Caco-2 (cell line): Measurements from ENCODE around the gene SPG21. TPM values are rescaled to one million over a fixed set of nuclear protein-coding genes. Genes with fewer than 3 reads are reported as not detected.

ENCODE experiments used
- BruUV-seq: library from RNA; stranded (reverse); fragments of 400-500 nt; replicated peaks from 2 replicates; lab custom pipeline; 2021; lab: Mats Ljungman, UMichigan
- CTCF ChIA-PET: fragments of 300-600 bp; sonication (Branson Sonifier 250); formaldehyde crosslinking; loops from one replicate; lab custom pipeline; 2022; ENCODE audit warnings: antibody characterized with exemption; lab: Charles Lee
- POLR2A ChIA-PET: fragments of 300-600 bp; sonication (Branson Sonifier 250); formaldehyde crosslinking; loops from one replicate; lab custom pipeline; 2022; ENCODE audit warnings: antibody characterized with exemption; lab: Charles Lee
- DNase-seq, 2 experiments: peaks; one replicate each; pipeline versions ENCODE4 v3.0.0 to v3.0.0-alpha.2; 2020 to 2022
- H3K27me3 ChIP-seq: replicated peaks from 2 replicates; pipeline ENCODE4 v1.6.0; 2011; ENCODE audit warnings: low read length; ENCODE audit not compliant: control insufficient read depth, insufficient read depth
- H3K36me3 ChIP-seq: 2 replicates; pipeline ENCODE4 v1.5.1; 2011; ENCODE audit warnings: low read length; ENCODE audit not compliant: control insufficient read depth, insufficient read depth
- H3K4me1 ChIP-seq: fragments of 250-450 bp; sonication (Bioruptor Pico); 2 replicates; pipeline ENCODE4 v1.5.1; 2020; ENCODE audit warnings: mild to moderate bottlenecking
- H3K4me3 ChIP-seq: 2 replicates; pipeline ENCODE4 v1.5.1; 2011; ENCODE audit warnings: low read depth, mild to moderate bottlenecking, control low read depth, low read length
- H3K9me3 ChIP-seq: fragments of 250-450 bp; sonication (Bioruptor Pico); 2 replicates; pipeline ENCODE4 v1.5.1; 2020; ENCODE audit warnings: mild to moderate bottlenecking, moderate library complexity
- H3K27ac Mint-ChIP-seq: one replicate; pipeline ENCODE4 v1.8.0; 2022; ENCODE audit warnings: mixed read lengths; ENCODE audit not compliant: unreplicated experiment
- H3K27me3 Mint-ChIP-seq: one replicate; pipeline ENCODE4 v1.8.0; 2022; ENCODE audit warnings: mixed read lengths; ENCODE audit not compliant: insufficient read depth, unreplicated experiment
- H3K36me3 Mint-ChIP-seq: one replicate; pipeline ENCODE4 v1.8.0; 2022; ENCODE audit warnings: mild to moderate bottlenecking, mixed read lengths; ENCODE audit not compliant: insufficient read depth, unreplicated experiment
- H3K4me1 Mint-ChIP-seq: one replicate; pipeline ENCODE4 v1.8.0; 2022; ENCODE audit warnings: low read depth, mixed read lengths; ENCODE audit not compliant: unreplicated experiment
- H3K4me3 Mint-ChIP-seq: one replicate; pipeline ENCODE4 v1.8.0; 2022; ENCODE audit warnings: mild to moderate bottlenecking, moderate library complexity, mixed read lengths; ENCODE audit not compliant: unreplicated experiment
- H3K9me3 Mint-ChIP-seq: one replicate; pipeline ENCODE4 v1.8.0; 2022; ENCODE audit warnings: mixed read lengths; ENCODE audit not compliant: unreplicated experiment
- CTCF ChIP-seq, 2 experiments: fragments of 200-600 bp in 1 of 2; IDR thresholded peaks; 1 replicate in 1 of 2; 2 replicates in 1 of 2; pipeline versions ENCODE4 v1.5.1 to v1.8.0; 2011 to 2022; ENCODE audit warnings: antibody characterized with exemption in 1 of 2, control low read depth in 1 of 2, inconsistent platforms in 1 of 2, low read depth in 1 of 2, low read length in 1 of 2, mild to moderate bottlenecking in 1 of 2, moderate library complexity in 1 of 2; ENCODE audit not compliant: insufficient read depth in 1 of 2, severe bottlenecking in 1 of 2, unreplicated experiment in 1 of 2
- intact Hi-C: fragments of 100-400 bp; cut with micrococcal nuclease; formaldehyde crosslinking; loops from one replicate; pipeline ENCODE4 v1.10.0; 2022; ENCODE audit not compliant: unreplicated experiment
- total RNA-seq: library from RNA; stranded (reverse); gene quantifications from 2 replicates; pipeline ENCODE4 v1.2.3, GENCODE V29; 2022

The SPG21 gene
- total RNA-seq, 1 experiment from 2014 or later = 72.9 TPM

- CTCF ChIA-PET = no interaction called here
- Histone ChIP-seq H3K9me3 (no peaks in the 10 kb centered on the region), H3K4me3 (no peak overlapping the region), H3K4me1 (no peaks in the 10 kb centered on the region), H3K27me3 (no peaks in the 10 kb centered on the region), H3K36me3 (no peaks in the 10 kb centered on the region)
- intact Hi-C loops = no loop called here
- peaks cover 5% of the 10 kb centered on the region for H3K27me3 Mint-ChIP-seq
- no peaks in the 10 kb centered on the region for H3K36me3 Mint-ChIP-seq
- no peak overlapping the region for H3K4me3 Mint-ChIP-seq
- POLR2A ChIA-PET = no interaction called here
- no peaks in the 10 kb centered on the region for H3K4me1 Mint-ChIP-seq
- H3K27ac Mint-ChIP-seq = no peak overlapping the region
- DNase-seq = no peak
- no peak for TF ChIP-seq CTCF (IDR thresholded peaks at IDR 0.05; ENCODE audit: insufficient read depth in 1 of 2, low read depth in 1 of 2, low read length in 1 of 2, severe bottlenecking in 1 of 2, unreplicated experiment in 1 of 2)
- BruUV-seq = no TSS peak
- H3K9me3 Mint-ChIP-seq = no peaks in the 10 kb centered on the region
Measured at GRCh38 chr15:64938192-64938591, 51.5 kb downstream of the SPG21 start.

- H3K4me1 ChIP-seq = no peaks in the 10 kb centered on the region
- no TSS peak for BruUV-seq
- POLR2A ChIA-PET = no interaction called here
- Mint-ChIP-seq H3K27me3 (peaks cover 2% of the 10 kb centered on the region), H3K4me1 (no peaks in the 10 kb centered on the region), H3K4me3 (no peak overlapping the region), H3K9me3 (no peaks in the 10 kb centered on the region), H3K27ac (no peak overlapping the region), H3K36me3 (no peaks in the 10 kb centered on the region)
- no peak for DNase-seq
- H3K27me3 ChIP-seq = no peaks in the 10 kb centered on the region
- H3K9me3 ChIP-seq = no peaks in the 10 kb centered on the region
- TF ChIP-seq CTCF (IDR thresholded peaks at IDR 0.05; ENCODE audit: insufficient read depth in 1 of 2, low read depth in 1 of 2, low read length in 1 of 2, severe bottlenecking in 1 of 2, unreplicated experiment in 1 of 2) = no peak
- no peaks in the 10 kb centered on the region for H3K36me3 ChIP-seq
- intact Hi-C loops = no loop called here
- H3K4me3 ChIP-seq = no peak overlapping the region
- CTCF ChIA-PET = no interaction called here
Measured at GRCh38 chr15:64934023-64934422, 55.7 kb downstream of the SPG21 start.

GRCh38 chr15:64931381-64931780, 58.3 kb downstream of the SPG21 start:
- Mint-ChIP-seq H3K4me1 (no peaks in the 10 kb centered on the region), H3K36me3 (no peaks in the 10 kb centered on the region), H3K4me3 (no peak overlapping the region), H3K27ac (no peak overlapping the region), H3K9me3 (no peaks in the 10 kb centered on the region), H3K27me3 (no peaks in the 10 kb centered on the region)
- ChIA-PET CTCF (no interaction called here), POLR2A (no interaction called here)
- H3K4me3 ChIP-seq = no peak overlapping the region
- no TSS peak for BruUV-seq
- H3K9me3 ChIP-seq = no peaks in the 10 kb centered on the region
- intact Hi-C loops = no loop called here
- no peak for DNase-seq
- no peaks in the 10 kb centered on the region for H3K27me3 ChIP-seq
- no peak for TF ChIP-seq CTCF (IDR thresholded peaks at IDR 0.05; ENCODE audit: insufficient read depth in 1 of 2, low read depth in 1 of 2, low read length in 1 of 2, severe bottlenecking in 1 of 2, unreplicated experiment in 1 of 2)
- H3K36me3 ChIP-seq = no peaks in the 10 kb centered on the region
- no peaks in the 10 kb centered on the region for H3K4me1 ChIP-seq
